CD4-positive, alpha-beta memory T cell (primary cell): ENCODE data around the gene ARHGAP22. TPM values are rescaled to one million over a fixed set of nuclear protein-coding genes. Genes with fewer than 3 reads are reported as not detected.
A peak's percentile ranks its signal among the peaks of the same experiment; 100 is the strongest.

Experiments
- CTCF ChIA-PET: fragments of 350-600 bp; sonication (Branson Sonifier 250); formaldehyde crosslinking; loops from one replicate; lab custom pipeline; 2021; ENCODE audit warnings: inconsistent platforms; ENCODE audit not compliant: partially characterized antibody; lab: Charles Lee
- POLR2A ChIA-PET: fragments of 350-600 bp; sonication (Branson Sonifier 250); formaldehyde crosslinking; loops from one replicate; lab custom pipeline; 2021; ENCODE audit not compliant: partially characterized antibody; lab: Charles Lee
- DNase-seq, 5 donors: peaks; one replicate each; pipeline versions ENCODE4 v3.0.0 to v3.0.0-alpha.2; 2020 to 2022; ENCODE audit warnings: mixed read lengths in 1 of 5
- H3K27ac ChIP-seq: one replicate; pipeline ENCODE4 v1.7.0; 2013; ENCODE audit warnings: low read depth, low read length
- H3K27me3 ChIP-seq: 2 replicates; pipeline ENCODE4 v1.7.0; 2013; ENCODE audit warnings: mild to moderate bottlenecking, low read length, moderate library complexity; ENCODE audit not compliant: insufficient read depth
- H3K36me3 ChIP-seq: 2 replicates; pipeline ENCODE4 v1.7.0; 2013; ENCODE audit warnings: mild to moderate bottlenecking, low read length, moderate library complexity; ENCODE audit not compliant: insufficient read depth
- H3K4me1 ChIP-seq: 2 replicates; pipeline ENCODE4 v1.7.0; 2013; ENCODE audit warnings: mild to moderate bottlenecking, low read length, moderate library complexity; ENCODE audit not compliant: insufficient read depth
- H3K4me3 ChIP-seq, 2 donors: one replicate each; pipeline ENCODE4 v1.7.0; 2013; ENCODE audit warnings: low read length in 2 of 2, mild to moderate bottlenecking in 1 of 2
- H3K9me3 ChIP-seq, 2 donors: one replicate each; pipeline ENCODE4 v1.7.0; 2013; ENCODE audit warnings: low read length in 2 of 2, control low read depth in 1 of 2; ENCODE audit not compliant: control insufficient read depth in 1 of 2
- H3K27ac Mint-ChIP-seq, 7 donors: one replicate each; pipeline ENCODE4 v1.8.0; 2020 to 2021; ENCODE audit warnings: mixed read lengths in 7 of 7, mild to moderate bottlenecking in 6 of 7, inconsistent platforms in 3 of 7, moderate library complexity in 3 of 7
- H3K27me3 Mint-ChIP-seq, 2 donors: one replicate each; pipeline ENCODE4 v1.8.0; 2020 to 2021; ENCODE audit warnings: mixed read lengths in 2 of 2
- H3K36me3 Mint-ChIP-seq, 2 donors: one replicate each; pipeline ENCODE4 v1.8.0; 2020 to 2021; ENCODE audit warnings: mixed read lengths in 2 of 2, inconsistent platforms in 1 of 2, mild to moderate bottlenecking in 1 of 2
- H3K4me1 Mint-ChIP-seq, 4 donors: one replicate each; pipeline ENCODE4 v1.8.0; 2020 to 2021; ENCODE audit warnings: mixed read lengths in 4 of 4, mild to moderate bottlenecking in 1 of 4
- H3K4me3 Mint-ChIP-seq, 8 donors: one replicate each; pipeline ENCODE4 v1.8.0; 2020 to 2021; ENCODE audit warnings: mixed read lengths in 8 of 8, mild to moderate bottlenecking in 7 of 8, moderate library complexity in 6 of 8, inconsistent platforms in 3 of 8
- H3K9me3 Mint-ChIP-seq, 8 donors: one replicate each; pipeline ENCODE4 v1.8.0; 2020 to 2021; ENCODE audit warnings: mixed read lengths in 8 of 8, mild to moderate bottlenecking in 5 of 8, inconsistent platforms in 3 of 8, moderate library complexity in 1 of 8
- intact Hi-C: fragments of 100-400 bp; cut with micrococcal nuclease; formaldehyde crosslinking; loops from one replicate; pipeline ENCODE4 v1.15.1; 2023
- polyA plus RNA-seq, 2 donors: library from polyadenylated mRNA; unstranded; fragments of 300-500 nt; fragmentation: Illumina TruSeq; gene quantifications; one replicate each; pipeline ENCODE4 v1.2.3, GENCODE V29; 2021
- total RNA-seq, 2 experiments: library from RNA; stranded (reverse); gene quantifications; one replicate each; pipeline ENCODE4 v1.2.3, GENCODE V29; 2021

The ARHGAP22 gene
- total and polyA plus RNA-seq, 4 experiments from 2014 or later, result 0.20 to 0.83 TPM; not detected in 2

- Mint-ChIP-seq H3K27me3 (peaks cover 24 to 29% of the 10 kb centered on the region in 2 donors), H3K4me1 (peaks cover 0 to 6% (median 3%) of the 10 kb centered on the region in 4 donors), H3K4me3 (no peak overlapping the region), H3K36me3 (no peaks in the 10 kb centered on the region), H3K9me3 (no peaks in the 10 kb centered on the region), H3K27ac (no peak overlapping the region)
- H3K36me3 ChIP-seq, result no peaks in the 10 kb centered on the region
- H3K9me3 ChIP-seq, result no peaks in the 10 kb centered on the region
- no peak overlapping the region for H3K27ac ChIP-seq
- no peaks in the 10 kb centered on the region for H3K4me1 ChIP-seq
- ChIA-PET CTCF (interaction anchor here (1.4 kb wide), 1 partner anchor 54 kb away, joined by 5 read pairs; no protein-coding TSS in a partner anchor), POLR2A (no interaction called here)
- no peaks in the 10 kb centered on the region for H3K27me3 ChIP-seq
- DNase-seq, result no peak
- intact Hi-C loops, result no loop called here
- H3K4me3 ChIP-seq, result no peak overlapping the region
Measured at GRCh38 chr10:48602401-48603135, 2.3 kb downstream of the ARHGAP22 start.

- POLR2A ChIA-PET, result no interaction called here
- H3K4me1 ChIP-seq, result no peaks in the 10 kb centered on the region
Measured at GRCh38 chr10:48601789-48602188, 3.1 kb downstream of the ARHGAP22 start.

DNA sequence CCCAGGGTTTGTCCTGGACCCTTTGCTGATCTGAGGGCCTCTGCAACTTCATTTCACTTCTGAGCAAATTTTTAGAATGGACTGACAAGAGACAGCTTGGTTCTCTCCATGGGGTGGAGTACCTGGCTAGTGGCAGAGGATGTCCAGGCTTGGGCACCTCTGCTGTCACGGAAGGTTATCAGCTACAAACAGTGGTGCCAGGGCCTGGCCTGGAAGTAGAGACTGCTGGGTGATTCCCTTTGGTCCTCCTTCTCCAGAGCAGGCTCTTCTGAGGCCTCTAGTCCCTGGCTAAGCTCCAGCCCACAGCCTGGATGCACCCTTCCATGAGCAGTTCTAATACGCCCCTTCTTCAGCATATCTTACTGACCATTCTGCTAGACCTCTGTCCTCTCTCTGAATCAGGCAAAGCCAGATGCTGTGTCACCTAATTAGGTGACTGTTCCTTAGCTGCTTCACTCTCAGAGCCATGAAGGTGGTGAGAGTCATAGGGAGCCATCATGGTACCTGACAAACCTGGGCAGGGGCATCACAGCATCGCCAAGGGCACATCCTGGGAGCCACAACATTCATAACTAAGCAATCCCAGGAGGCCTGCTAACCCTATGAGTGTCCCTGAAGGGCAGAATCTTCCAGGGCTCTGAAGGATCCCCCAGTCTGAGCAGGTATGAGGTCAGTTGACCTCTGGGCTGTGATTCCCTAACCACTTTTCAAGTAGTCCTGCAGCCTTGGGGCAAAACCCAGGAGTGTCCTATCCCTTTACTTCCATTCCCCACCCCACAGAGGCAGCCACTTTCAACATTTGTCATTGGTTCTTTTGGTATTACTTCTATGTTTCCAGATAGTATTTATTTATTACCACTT lies 4.0 kb downstream of the ARHGAP22 start:
- H3K4me1 Mint-ChIP-seq, result peaks cover 0 to 6% (median 3%) of the 10 kb centered on the region in 4 donors
- intact Hi-C loops, result no loop called here
- no peaks in the 10 kb centered on the region for H3K36me3 Mint-ChIP-seq
- peak overlapping the region in 1 of 7 donors; percentile 48 for H3K27ac Mint-ChIP-seq
- no peaks in the 10 kb centered on the region for H3K4me1 ChIP-seq
- H3K27me3 ChIP-seq, result no peaks in the 10 kb centered on the region
- no peak overlapping the region for H3K4me3 ChIP-seq
- POLR2A ChIA-PET, result no interaction called here
- H3K27me3 Mint-ChIP-seq, result peaks cover 16 to 20% of the 10 kb centered on the region in 2 donors
- DNase-seq, result no peak
- no peaks in the 10 kb centered on the region for H3K9me3 Mint-ChIP-seq
- H3K9me3 ChIP-seq, result no peaks in the 10 kb centered on the region
- CTCF ChIA-PET, result no interaction called here
- no peaks in the 10 kb centered on the region for H3K36me3 ChIP-seq
- H3K27ac ChIP-seq, result no peak overlapping the region
- no peak overlapping the region for H3K4me3 Mint-ChIP-seq

More at GRCh38 chr10:48601789-48602188, 3.1 kb downstream of the ARHGAP22 start:
- Histone ChIP-seq H3K4me3 (no peak overlapping the region), H3K27me3 (no peaks in the 10 kb centered on the region), H3K36me3 (no peaks in the 10 kb centered on the region), H3K9me3 (no peaks in the 10 kb centered on the region), H3K27ac (no peak overlapping the region)
- H3K27me3 Mint-ChIP-seq, result peaks cover 24 to 27% of the 10 kb centered on the region in 2 donors
- H3K9me3 Mint-ChIP-seq, result no peaks in the 10 kb centered on the region
- CTCF ChIA-PET, result no interaction called here
- no peak overlapping the region for H3K4me3 Mint-ChIP-seq
- H3K27ac Mint-ChIP-seq, result no peak overlapping the region
- no peaks in the 10 kb centered on the region for H3K36me3 Mint-ChIP-seq
- peaks cover 0 to 6% (median 3%) of the 10 kb centered on the region in 4 donors for H3K4me1 Mint-ChIP-seq
- no peak for DNase-seq
- intact Hi-C loops, result no loop called here

DNA sequence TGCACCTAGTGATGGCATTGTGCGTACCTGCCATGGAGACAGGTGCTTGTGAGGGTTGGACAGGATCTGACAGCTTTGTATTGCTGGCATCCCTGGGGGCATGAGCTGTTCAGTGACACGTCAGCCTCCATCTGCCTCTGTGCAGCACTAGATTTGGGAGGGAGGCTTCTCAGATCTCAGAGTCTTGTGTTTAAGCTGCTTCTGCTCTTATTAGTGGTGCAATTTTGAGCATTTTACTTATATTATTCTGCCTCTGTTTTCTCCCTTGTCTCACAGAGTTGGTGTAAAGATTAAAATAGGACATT lies 5.1 kb downstream of the ARHGAP22 start:
- DNase-seq, result no peak
- H3K9me3 Mint-ChIP-seq, result no peaks in the 10 kb centered on the region
- ChIA-PET CTCF (no interaction called here), POLR2A (no interaction called here)
- no peaks in the 10 kb centered on the region for H3K36me3 Mint-ChIP-seq
- H3K27ac ChIP-seq, result no peak overlapping the region
- H3K27ac Mint-ChIP-seq, result no peak overlapping the region
- no peaks in the 10 kb centered on the region for H3K4me1 ChIP-seq
- no peaks in the 10 kb centered on the region for H3K36me3 ChIP-seq
- H3K9me3 ChIP-seq, result no peaks in the 10 kb centered on the region
- H3K27me3 Mint-ChIP-seq, result peaks cover 11 to 12% of the 10 kb centered on the region in 2 donors
- peaks cover 0 to under 1% (median 0%) of the 10 kb centered on the region in 4 donors for H3K4me1 Mint-ChIP-seq
- H3K4me3 ChIP-seq, result no peak overlapping the region
- H3K27me3 ChIP-seq, result no peaks in the 10 kb centered on the region
- intact Hi-C loops, result no loop called here
- no peak overlapping the region for H3K4me3 Mint-ChIP-seq

GRCh38 chr10:48598936-48599829 lies 5.7 kb downstream of the ARHGAP22 start:
- CTCF ChIA-PET, result no interaction called here
- Mint-ChIP-seq H3K9me3 (no peaks in the 10 kb centered on the region), H3K4me1 (no peaks in the 10 kb centered on the region)

GRCh38 chr10:48598243-48598935 lies 6.5 kb downstream of the ARHGAP22 start:
- Histone ChIP-seq H3K9me3 (no peaks in the 10 kb centered on the region), H3K4me3 (no peak overlapping the region), H3K27me3 (no peaks in the 10 kb centered on the region), H3K36me3 (no peaks in the 10 kb centered on the region), H3K27ac (no peak overlapping the region), H3K4me1 (no peaks in the 10 kb centered on the region)
- Mint-ChIP-seq H3K4me1 (no peaks in the 10 kb centered on the region), H3K9me3 (no peaks in the 10 kb centered on the region), H3K36me3 (no peaks in the 10 kb centered on the region), H3K27ac (no peak overlapping the region), H3K27me3 (peaks cover 4 to 6% of the 10 kb centered on the region in 2 donors), H3K4me3 (no peak overlapping the region)
- CTCF ChIA-PET, result no interaction called here
- intact Hi-C loops, result no loop called here
- POLR2A ChIA-PET, result no interaction called here
- DNase-seq, result no peak

More at GRCh38 chr10:48598936-48599829, 5.7 kb downstream of the ARHGAP22 start:
- POLR2A ChIA-PET, result no interaction called here
- Histone ChIP-seq H3K9me3 (no peaks in the 10 kb centered on the region), H3K4me1 (no peaks in the 10 kb centered on the region), H3K36me3 (no peaks in the 10 kb centered on the region), H3K4me3 (no peak overlapping the region), H3K27me3 (no peaks in the 10 kb centered on the region), H3K27ac (no peak overlapping the region)
- peaks cover 6 to 8% of the 10 kb centered on the region in 2 donors for H3K27me3 Mint-ChIP-seq
- no peaks in the 10 kb centered on the region for H3K36me3 Mint-ChIP-seq
- intact Hi-C loops, result no loop called here
- no peak for DNase-seq
- H3K4me3 Mint-ChIP-seq, result no peak overlapping the region
- H3K27ac Mint-ChIP-seq, result no peak overlapping the region
